NT2/D1 (cell line): ENCODE data around the gene MLEC.

Experiments used
- DNase-seq: peaks from one replicate; pipeline ENCODE4 v3.0.0-alpha.2; 2011; ENCODE audit warnings: low read depth, low spot score
- H3K27me3 ChIP-seq: 2 replicates; pipeline ENCODE4 v1.6.0; 2011; ENCODE audit warnings: mild to moderate bottlenecking; ENCODE audit not compliant: insufficient read length, insufficient read depth
- H3K36me3 ChIP-seq: 2 replicates; pipeline ENCODE4 v1.6.1; 2011; ENCODE audit warnings: mild to moderate bottlenecking, low read length, mixed read lengths; ENCODE audit not compliant: insufficient read depth, insufficient read length
- H3K4me1 ChIP-seq: 2 replicates; pipeline ENCODE4 v1.5.1; 2011; ENCODE audit not compliant: insufficient read depth, insufficient read length
- H3K4me3 ChIP-seq: 2 replicates; pipeline ENCODE4 v1.5.1; 2011; ENCODE audit warnings: low read depth; ENCODE audit not compliant: insufficient read length
- H3K9ac ChIP-seq: 2 replicates; pipeline ENCODE4 v1.6.0; 2011; ENCODE audit warnings: low read depth; ENCODE audit not compliant: insufficient read length
- H3K9me3 ChIP-seq: 2 replicates; pipeline ENCODE4 v1.5.1; 2011; ENCODE audit warnings: mild to moderate bottlenecking, low read length; ENCODE audit not compliant: insufficient read depth
- SUZ12 ChIP-seq: IDR thresholded peaks from 2 replicates; pipeline ENCODE4 v1.6.1; 2011; ENCODE audit not compliant: insufficient read length, insufficient read depth; ENCODE audit errors: extremely low read depth
- YY1 ChIP-seq: IDR thresholded peaks from 2 replicates; pipeline ENCODE4 v1.6.1; 2011; ENCODE audit not compliant: insufficient read length, insufficient read depth
- ZNF274 ChIP-seq: IDR thresholded peaks from 2 replicates; pipeline ENCODE4 v1.6.1; 2011; ENCODE audit warnings: mild to moderate bottlenecking, low read depth, low read length

MLEC gene

GRCh38 chr12:120697344-120697743 is 10.4 kb downstream of the MLEC start:
- Histone ChIP-seq H3K4me3 (no peak overlapping the region), H3K36me3 (peaks cover 88% of the 10 kb centered on the region), H3K9me3 (no peaks in the 10 kb centered on the region), H3K4me1 (peaks cover 5% of the 10 kb centered on the region), H3K27me3 (no peaks in the 10 kb centered on the region), H3K9ac (no peak overlapping the region)
- no peak for TF ChIP-seq ZNF274
- TF ChIP-seq YY1, result no peak
- no peak for TF ChIP-seq SUZ12
- DNase-seq, result no peak

DNA sequence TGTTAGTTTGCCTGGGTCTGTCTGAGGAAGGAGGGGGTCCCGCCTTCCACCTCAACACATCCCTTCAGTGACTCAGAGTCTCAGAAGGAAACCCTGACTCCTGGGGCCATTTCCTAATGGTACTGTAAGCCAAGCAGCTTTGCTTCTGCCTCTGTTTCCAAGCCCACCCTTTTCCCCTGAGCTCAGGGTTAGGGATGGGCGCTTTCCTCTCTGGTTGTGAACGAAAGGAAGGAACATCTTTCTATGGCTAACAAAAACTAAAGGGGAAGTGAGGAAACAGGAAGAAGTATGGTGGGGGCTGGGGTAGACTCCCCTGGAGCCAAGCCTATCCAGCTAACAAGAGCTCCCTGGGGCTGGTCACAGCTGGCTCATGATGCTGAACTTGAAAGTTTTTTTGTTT is 11.7 kb downstream of the MLEC start:
- no peaks in the 10 kb centered on the region for H3K4me1 ChIP-seq
- peaks cover 99% of the 10 kb centered on the region for H3K36me3 ChIP-seq
- no peak for DNase-seq
- H3K9ac ChIP-seq, result no peak overlapping the region
- no peak overlapping the region for H3K4me3 ChIP-seq
- no peaks in the 10 kb centered on the region for H3K27me3 ChIP-seq
- no peak for TF ChIP-seq SUZ12
- no peak for TF ChIP-seq ZNF274
- no peak for TF ChIP-seq YY1
- H3K9me3 ChIP-seq, result no peaks in the 10 kb centered on the region

- TF ChIP-seq ZNF274 (no peak), YY1 (no peak), SUZ12 (no peak)
- Histone ChIP-seq H3K4me3 (no peak overlapping the region), H3K9me3 (no peaks in the 10 kb centered on the region), H3K27me3 (no peaks in the 10 kb centered on the region), H3K4me1 (no peaks in the 10 kb centered on the region), H3K9ac (no peak overlapping the region), H3K36me3 (peaks cover 93% of the 10 kb centered on the region)
- DNase-seq, result no peak
These were observed 12.6 kb downstream of the MLEC start for GRCh38 chr12:120699553-120699952.

- DNase-seq, result no peak
- Histone ChIP-seq H3K9me3 (no peaks in the 10 kb centered on the region), H3K36me3 (peaks cover 80% of the 10 kb centered on the region), H3K4me1 (peaks cover 3% of the 10 kb centered on the region), H3K9ac (peak overlapping the region; percentile 6), H3K4me3 (no peak overlapping the region), H3K27me3 (no peaks in the 10 kb centered on the region)
- TF ChIP-seq ZNF274 (no peak), SUZ12 (no peak), YY1 (no peak)
These were observed 13.9 kb downstream of the MLEC start for GRCh38 chr12:120700886-120701285.

DNA sequence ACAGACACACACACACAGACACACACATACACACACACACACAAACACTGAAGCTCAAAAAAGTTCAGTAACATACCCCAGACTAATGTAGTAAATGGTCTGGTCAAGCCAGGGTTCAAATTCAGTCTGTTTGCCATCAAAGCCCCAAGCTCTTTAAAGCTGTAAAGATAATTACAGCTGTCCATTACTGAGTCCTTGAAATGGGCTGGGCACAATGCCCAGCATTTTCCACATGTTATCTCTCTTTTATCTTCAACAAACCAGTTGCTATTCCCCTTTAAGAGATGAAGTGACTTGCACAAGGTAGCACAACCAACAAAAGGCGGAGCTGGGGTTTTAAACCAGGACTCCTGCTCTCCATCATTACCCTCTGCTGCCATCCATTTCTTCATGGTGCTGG is 15.7 kb downstream of the MLEC start:
- no peak overlapping the region for H3K9ac ChIP-seq
- H3K4me3 ChIP-seq, result no peak overlapping the region
- peaks cover 62% of the 10 kb centered on the region for H3K36me3 ChIP-seq
- no peak for DNase-seq
- TF ChIP-seq SUZ12 (no peak), YY1 (no peak), ZNF274 (no peak)
- H3K27me3 ChIP-seq, result no peaks in the 10 kb centered on the region
- H3K4me1 ChIP-seq, result peaks cover 3% of the 10 kb centered on the region
- no peaks in the 10 kb centered on the region for H3K9me3 ChIP-seq

DNA sequence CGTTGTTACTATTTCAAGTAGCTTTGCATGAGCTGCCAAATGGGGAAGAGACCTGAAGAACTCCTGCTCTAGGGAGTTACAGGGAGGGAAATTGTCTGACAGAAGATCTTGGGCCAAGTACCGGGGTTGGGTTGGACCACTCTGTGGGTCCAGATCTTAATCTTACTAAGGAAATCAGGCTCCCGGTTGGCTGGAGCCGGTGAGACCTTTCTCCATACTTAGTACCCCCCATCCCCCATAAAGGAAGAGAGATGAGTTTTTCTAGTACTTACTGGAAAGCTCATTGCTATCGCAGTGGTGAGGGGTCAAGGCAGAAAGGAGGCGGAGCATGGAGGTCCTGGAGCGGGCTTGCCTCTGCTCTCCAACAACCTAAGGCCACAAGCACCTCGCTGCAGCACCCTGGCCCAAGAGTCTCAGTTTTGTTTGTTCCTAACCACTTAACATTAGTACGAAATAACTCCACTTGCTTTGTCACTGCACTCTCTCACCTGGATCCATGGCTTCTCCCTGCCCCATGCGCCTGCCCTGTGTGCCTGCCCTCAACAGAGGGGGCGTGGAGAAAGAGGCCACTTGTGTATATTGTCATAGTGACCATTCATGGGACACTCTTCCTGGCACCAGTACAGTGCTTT is 16.5 kb downstream of the MLEC start:
- H3K9ac ChIP-seq, result no peak overlapping the region
- no peak for DNase-seq
- H3K27me3 ChIP-seq, result no peaks in the 10 kb centered on the region
- H3K4me1 ChIP-seq, result peaks cover 3% of the 10 kb centered on the region
- no peak overlapping the region for H3K4me3 ChIP-seq
- TF ChIP-seq SUZ12 (no peak), YY1 (no peak), ZNF274 (no peak)
- no peaks in the 10 kb centered on the region for H3K9me3 ChIP-seq
- H3K36me3 ChIP-seq, result peaks cover 55% of the 10 kb centered on the region

GRCh38 chr12:120705618-120706017 is 18.7 kb downstream of the MLEC start:
- Histone ChIP-seq H3K9me3 (no peaks in the 10 kb centered on the region), H3K4me3 (no peak overlapping the region), H3K4me1 (peaks cover 8% of the 10 kb centered on the region), H3K27me3 (no peaks in the 10 kb centered on the region), H3K36me3 (peaks cover 33% of the 10 kb centered on the region), H3K9ac (no peak overlapping the region)
- DNase-seq, result no peak
- TF ChIP-seq ZNF274 (no peak), YY1 (no peak), SUZ12 (no peak)

DNA sequence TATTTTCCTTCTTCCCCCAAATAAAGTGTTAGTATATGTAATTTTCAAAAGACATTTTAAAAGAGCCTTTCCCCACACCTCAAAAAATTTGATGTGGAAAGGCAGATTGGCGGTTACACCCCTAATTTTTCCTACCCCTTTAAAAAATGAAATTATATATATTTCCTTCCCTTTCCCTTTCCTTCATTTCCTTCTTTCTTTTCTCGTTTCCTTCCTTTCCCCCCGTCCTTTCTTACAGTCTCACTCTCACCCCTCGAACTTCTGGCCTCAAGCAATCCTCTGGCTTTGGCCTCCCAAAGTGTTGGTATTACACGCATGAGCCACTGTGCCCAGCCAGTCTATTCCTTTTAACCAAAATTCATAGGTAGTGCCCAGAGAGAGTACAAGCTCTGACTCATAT is 19.1 kb downstream of the MLEC start:
- DNase-seq, result no peak
- Histone ChIP-seq H3K9me3 (no peaks in the 10 kb centered on the region), H3K4me3 (no peak overlapping the region), H3K9ac (no peak overlapping the region), H3K36me3 (peaks cover 29% of the 10 kb centered on the region), H3K27me3 (no peaks in the 10 kb centered on the region), H3K4me1 (peaks cover 8% of the 10 kb centered on the region)
- no peak for TF ChIP-seq SUZ12
- TF ChIP-seq YY1, result no peak
- TF ChIP-seq ZNF274, result no peak
